Bronchial epithelial cell (primary cell): ENCODE measurements around the gene SLC44A5. TPM values are rescaled to one million over a fixed set of nuclear protein-coding genes. Genes with fewer than 3 reads are reported as not detected.
"Not testable (repeated sequence)": the region's sequence is repeated elsewhere in the genome, so short reads cannot be mapped to it uniquely, and the experiment has no call there.

Experiments
- DNase-seq: peaks from one replicate; pipeline ENCODE4 v3.0.0-alpha.2; 2010; ENCODE audit warnings: low read depth
- FAIRE-seq: peaks from 2 replicates; lab custom pipeline; 2011; peaks lifted over from hg19 to GRCh38; lab: Jason Lieb, UNC
- H3K27me3 ChIP-seq: 2 replicates; pipeline ENCODE4 v1.5.1; 2011; ENCODE audit warnings: low read length; ENCODE audit not compliant: control insufficient read depth, insufficient read depth
- H3K36me3 ChIP-seq: 2 replicates; pipeline ENCODE4 v1.5.1; 2011; ENCODE audit warnings: low read length; ENCODE audit not compliant: control insufficient read depth, insufficient read depth
- H3K4me3 ChIP-seq: 2 replicates; pipeline ENCODE4 v1.5.1; 2011; ENCODE audit warnings: mild to moderate bottlenecking, low read depth, low read length, control low read depth
- CTCF ChIP-seq: IDR thresholded peaks from 2 replicates; pipeline ENCODE4 v1.5.1; 2011; ENCODE audit warnings: mild to moderate bottlenecking, moderate library complexity, low read length, control low read depth, inconsistent platforms; ENCODE audit not compliant: insufficient read depth, severe bottlenecking
- total RNA-seq: library from RNA; depleted of rRNA; stranded (reverse); fragments of >200 nt; gene quantifications from 2 replicates; pipeline ENCODE4 v1.2.1, GENCODE V29; 2014

SLC44A5 gene
- total RNA-seq, 1 donor from 2014 or later: under 0.01 TPM

- no peak overlapping the region for H3K4me3 ChIP-seq
- DNase-seq (no peak), FAIRE-seq (no peak)
- no peaks in the 10 kb centered on the region for H3K27me3 ChIP-seq
- no peak for TF ChIP-seq CTCF
- no peaks in the 10 kb centered on the region for H3K36me3 ChIP-seq
These were observed 412.8 kb downstream of the SLC44A5 start for GRCh38 chr1:75198163-75198562.

- no peak for FAIRE-seq
- Histone ChIP-seq H3K36me3 (no peaks in the 10 kb centered on the region), H3K4me3 (no peak overlapping the region), H3K27me3 (no peaks in the 10 kb centered on the region)
- TF ChIP-seq CTCF: no peak
- no peak for DNase-seq
These were observed 422.0 kb downstream of the SLC44A5 start for GRCh38 chr1:75188892-75189291.

GRCh38 chr1:75181214-75181955 is 429.5 kb downstream of the SLC44A5 start:
- not testable (repeated sequence) for H3K4me3 ChIP-seq, H3K36me3 ChIP-seq, H3K27me3 ChIP-seq, FAIRE-seq, DNase-seq

GRCh38 chr1:75174031-75174760 is 436.7 kb downstream of the SLC44A5 start:
- FAIRE-seq (no peak), DNase-seq (no peak)
- no peak for TF ChIP-seq CTCF
- H3K27me3 ChIP-seq: no peaks in the 10 kb centered on the region
- H3K36me3 ChIP-seq: no peaks in the 10 kb centered on the region
- no peak overlapping the region for H3K4me3 ChIP-seq

GRCh38 chr1:75172556-75172955 is 438.4 kb downstream of the SLC44A5 start:
- H3K27me3 ChIP-seq: no peaks in the 10 kb centered on the region
- FAIRE-seq: no peak
- DNase-seq: no peak

More at GRCh38 chr1:75172556-75172955, 438.4 kb downstream of the SLC44A5 start:
- no peaks in the 10 kb centered on the region for H3K36me3 ChIP-seq
- TF ChIP-seq CTCF: no peak
- H3K4me3 ChIP-seq: no peak overlapping the region
